ELR (cell line): Measurements from ENCODE around the gene ADRA2C.
"Not testable (repeated sequence)": the region's sequence is repeated elsewhere in the genome, so short reads cannot be mapped to it uniquely, and the experiment has no call there.

ENCODE experiments used
- DNase-seq: peaks from one replicate; pipeline ENCODE4 v3.0.0-alpha.2; 2015; ENCODE audit warnings: low read depth

Gene ADRA2C

GRCh38 chr4:3813151-3814052 is 47.2 kb downstream of the ADRA2C start:
- DNase-seq = no peak

DNA sequence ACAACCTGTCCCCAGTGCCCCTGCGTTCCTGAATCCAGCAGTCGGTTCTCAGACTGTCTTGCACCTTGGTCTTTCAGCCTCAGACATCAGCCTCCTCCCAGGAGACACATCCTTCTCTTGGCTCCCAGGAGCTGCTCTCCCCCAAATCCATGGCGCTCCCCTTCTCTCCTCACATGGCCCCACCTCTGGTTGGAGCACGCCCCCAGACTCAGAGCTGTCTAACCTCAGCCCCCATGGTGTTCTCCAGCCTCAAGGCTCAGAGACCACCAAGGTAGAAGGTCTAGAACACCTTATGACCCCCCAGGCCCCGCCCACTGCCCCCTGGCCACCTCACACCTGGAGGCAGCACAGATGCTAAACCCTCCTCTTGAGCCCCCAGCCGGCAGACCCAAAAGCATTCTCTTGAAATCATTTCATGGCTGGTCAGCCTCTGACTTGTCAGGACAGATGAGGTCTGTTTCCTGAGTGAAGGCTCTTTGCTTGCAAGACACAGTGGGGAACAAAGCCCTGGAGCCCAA is 47.9 kb downstream of the ADRA2C start:
- no peak for DNase-seq

GRCh38 chr4:3814838-3815237 is 48.7 kb downstream of the ADRA2C start:
- DNase-seq = not testable (repeated sequence)

GRCh38 chr4:3816256-3816825 is 50.2 kb downstream of the ADRA2C start:
- no peak for DNase-seq

DNA sequence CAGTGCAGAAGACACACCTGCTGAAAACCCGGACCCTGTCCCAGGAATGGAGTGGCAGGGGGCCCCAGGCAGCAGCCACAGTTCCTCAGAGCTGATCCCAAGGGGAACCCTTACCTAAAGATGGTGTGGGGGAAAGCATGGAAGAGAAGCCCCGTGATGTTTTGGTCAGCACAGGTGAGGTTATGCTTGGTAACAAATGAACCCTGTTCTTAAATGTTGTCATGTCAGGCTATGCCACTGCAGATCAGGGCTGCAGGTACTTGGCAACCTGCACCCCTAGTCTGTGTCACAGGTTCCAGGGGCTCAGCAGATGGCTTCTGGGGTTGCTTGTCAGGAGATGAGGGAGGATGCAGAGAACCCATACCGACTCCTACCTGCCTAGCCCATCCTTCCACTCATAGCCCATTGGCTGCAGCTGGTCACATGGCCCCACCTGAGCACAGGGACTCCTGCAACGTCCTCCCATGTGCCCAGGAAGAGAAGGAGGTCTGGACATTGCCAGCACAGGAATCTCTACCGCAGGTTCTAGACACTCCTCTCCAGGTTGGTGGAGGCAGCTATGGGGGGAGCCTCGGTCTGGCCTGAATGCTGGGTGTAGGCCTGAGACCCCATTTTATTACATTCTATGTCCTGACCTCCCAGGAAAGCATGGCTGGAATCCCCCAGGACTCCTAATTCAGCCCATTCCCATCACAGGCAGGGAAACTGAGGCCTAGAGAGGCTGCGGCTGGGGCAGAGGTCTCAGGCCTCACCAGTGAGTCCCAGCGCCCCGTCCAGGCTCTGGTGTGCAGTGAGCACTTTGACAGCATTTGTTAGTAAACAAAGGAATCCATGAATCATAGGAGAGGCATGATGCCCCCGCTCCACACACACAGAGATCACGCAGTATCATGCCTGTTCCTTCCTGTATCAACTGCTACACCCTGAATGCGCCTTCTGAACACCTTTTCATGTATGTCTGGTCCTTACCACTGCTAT is 51.1 kb downstream of the ADRA2C start:
- no peak for DNase-seq
